Panc1 (cell line): ENCODE measurements around the gene GLG1.
"Not testable (repeated sequence)": the region's sequence is repeated elsewhere in the genome, so short reads cannot be mapped to it uniquely, and the experiment has no call there.

Experiments
- POLR2AphosphoS5 ChIP-seq: IDR thresholded peaks from 2 replicates; pipeline ENCODE4 v1.6.1; 2012; ENCODE audit warnings: mild to moderate bottlenecking, low read depth, low read length, moderate library complexity
- TF ChIP-seq, protein P1 (sequence below): fragments of 450-650 bp; IDR thresholded peaks from 2 replicates; pipeline ENCODE4 v1.5.1; 2017; ENCODE audit warnings: mild to moderate bottlenecking

DNA sequence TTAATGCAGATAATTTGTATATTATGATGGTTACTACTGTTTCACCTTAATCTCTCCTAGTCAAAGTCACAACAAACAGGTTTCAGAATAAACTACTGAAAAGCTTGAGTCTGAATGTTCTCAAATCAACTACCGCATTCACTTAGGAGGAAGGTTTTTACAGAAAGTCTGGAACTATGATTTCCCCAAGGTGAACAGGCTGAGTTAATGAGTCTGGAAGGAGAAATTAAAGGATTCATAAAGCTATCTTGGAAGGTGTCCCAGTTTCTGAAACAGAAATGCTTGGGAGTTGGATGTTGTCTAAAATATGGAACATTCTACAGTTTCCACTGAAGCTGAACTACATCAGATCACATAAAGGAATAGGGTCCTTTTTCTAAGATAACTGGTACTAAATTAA is 69.2 kb downstream of the GLG1 start:
- TF ChIP-seq, protein P1, sequence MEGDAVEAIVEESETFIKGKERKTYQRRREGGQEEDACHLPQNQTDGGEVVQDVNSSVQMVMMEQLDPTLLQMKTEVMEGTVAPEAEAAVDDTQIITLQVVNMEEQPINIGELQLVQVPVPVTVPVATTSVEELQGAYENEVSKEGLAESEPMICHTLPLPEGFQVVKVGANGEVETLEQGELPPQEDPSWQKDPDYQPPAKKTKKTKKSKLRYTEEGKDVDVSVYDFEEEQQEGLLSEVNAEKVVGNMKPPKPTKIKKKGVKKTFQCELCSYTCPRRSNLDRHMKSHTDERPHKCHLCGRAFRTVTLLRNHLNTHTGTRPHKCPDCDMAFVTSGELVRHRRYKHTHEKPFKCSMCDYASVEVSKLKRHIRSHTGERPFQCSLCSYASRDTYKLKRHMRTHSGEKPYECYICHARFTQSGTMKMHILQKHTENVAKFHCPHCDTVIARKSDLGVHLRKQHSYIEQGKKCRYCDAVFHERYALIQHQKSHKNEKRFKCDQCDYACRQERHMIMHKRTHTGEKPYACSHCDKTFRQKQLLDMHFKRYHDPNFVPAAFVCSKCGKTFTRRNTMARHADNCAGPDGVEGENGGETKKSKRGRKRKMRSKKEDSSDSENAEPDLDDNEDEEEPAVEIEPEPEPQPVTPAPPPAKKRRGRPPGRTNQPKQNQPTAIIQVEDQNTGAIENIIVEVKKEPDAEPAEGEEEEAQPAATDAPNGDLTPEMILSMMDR: not testable (repeated sequence)
- not testable (repeated sequence) for TF ChIP-seq POLR2AphosphoS5
